K562 (cell line): ENCODE data around the gene TMSB10. TPM values are rescaled to one million over a fixed set of nuclear protein-coding genes. Genes with fewer than 3 reads are reported as not detected.

Source experiments
- CHD4 ChIP-seq: fragments of 200-600 bp; sonication (generic); IDR thresholded peaks from 3 replicates; pipeline ENCODE4 v1.6.1; 2012; ENCODE audit warnings: low read depth, mild to moderate bottlenecking, mixed read lengths, low read length, inconsistent platforms; ENCODE audit not compliant: insufficient read depth, insufficient replicate concordance, poor library complexity, severe bottlenecking
- HCFC1 ChIP-seq: IDR thresholded peaks from 2 replicates; pipeline ENCODE4 v1.6.1; 2012; ENCODE audit warnings: low read depth, low read length, improper control_type of control experiment
- HDAC2 ChIP-seq: fragments of 450-650 bp; IDR thresholded peaks from 2 replicates; pipeline ENCODE4 v1.6.1; 2016; ENCODE audit warnings: mild to moderate bottlenecking
- JUNB ChIP-seq: fragments of 450-650 bp; formaldehyde crosslinking; conservative IDR thresholded peaks from 2 replicates; pipeline ENCODE4 v1.4.0; 2020; ENCODE audit warnings: mild to moderate bottlenecking
- KAT8 ChIP-seq: fragments of 450-650 bp; IDR thresholded peaks from 2 replicates; pipeline ENCODE4 v1.6.1; 2016; ENCODE audit warnings: low read depth, mild to moderate bottlenecking
- MCM2 ChIP-seq: fragments of 450-650 bp; IDR thresholded peaks from 2 replicates; pipeline ENCODE4 v1.6.1; 2017; ENCODE audit warnings: low read depth, mild to moderate bottlenecking
- MTA3 ChIP-seq: fragments of 450-650 bp; formaldehyde crosslinking; IDR thresholded peaks from 2 replicates; pipeline ENCODE4 v1.6.1; 2017; ENCODE audit warnings: mild to moderate bottlenecking, borderline replicate concordance
- ZNF121 ChIP-seq: sonication (generic); formaldehyde crosslinking; conservative IDR thresholded peaks from 2 replicates; pipeline ENCODE4 v1.8.0; 2022; ENCODE audit warnings: missing genetic modification reagents
- ZNF184 ChIP-seq: sonication (generic); formaldehyde crosslinking; IDR thresholded peaks from 2 replicates; pipeline ENCODE4 v1.5.0; 2020; ENCODE audit warnings: missing genetic modification reagents
- ZNF277 ChIP-seq: fragments of 250-450 bp; sonication (Bioruptor Pico); IDR thresholded peaks from 2 replicates; pipeline ENCODE4 v1.8.0; 2022; ENCODE audit warnings: inconsistent platforms, mild to moderate bottlenecking, moderate library complexity, borderline replicate concordance
- polyA plus RNA-seq, 8 experiments: library from polyadenylated mRNA; depleted of rRNA in 4 of 8; stranded (reverse) in 5 of 8; unstranded in 3 of 8; fragments of >200 nt; fragmentation: Nextera tagmentation in 2 of 8; fragmentation: Illumina TruSeq in 1 of 8; extraction: Ambion mirVana in 2 of 8; extraction: Trizol in 1 of 8; gene quantifications; 2 replicates each; pipeline versions ENCODE4 v1.2.1 to v1.2.3, GENCODE V29; 2011 to 2014; ENCODE audit warnings: inconsistent platforms in 1 of 8, missing spikeins in 1 of 8
- total RNA-seq, 7 experiments: library from RNA; depleted of rRNA in 6 of 7; stranded (reverse); fragments of >200 nt in 6 of 7; fragmentation: Illumina TruSeq in 2 of 7; extraction: Trizol in 2 of 7; gene quantifications; 2 replicates each; pipeline versions ENCODE4 v1.2.1 to v1.2.3, GENCODE V29; 2011 to 2021; ENCODE audit warnings: low replicate concordance in 1 of 7
- TF ChIP-seq, protein P1 (sequence below): fragments of 150-350 bp; IDR thresholded peaks from 2 replicates; pipeline ENCODE4 v1.6.1; 2014; ENCODE audit warnings: low read depth, mild to moderate bottlenecking, low read length, borderline replicate concordance
- TF ChIP-seq, protein P2 (sequence below): fragments of 450-650 bp; IDR thresholded peaks from 2 replicates; pipeline ENCODE4 v1.6.1; 2016; ENCODE audit warnings: low read depth

Gene TMSB10
- total and polyA plus RNA-seq, 9 of the 15 experiments (the other 6 are each of a cell fraction or from before 2014, with no cell fraction given), result 382 to 2,226 (median 959) TPM

DNA sequence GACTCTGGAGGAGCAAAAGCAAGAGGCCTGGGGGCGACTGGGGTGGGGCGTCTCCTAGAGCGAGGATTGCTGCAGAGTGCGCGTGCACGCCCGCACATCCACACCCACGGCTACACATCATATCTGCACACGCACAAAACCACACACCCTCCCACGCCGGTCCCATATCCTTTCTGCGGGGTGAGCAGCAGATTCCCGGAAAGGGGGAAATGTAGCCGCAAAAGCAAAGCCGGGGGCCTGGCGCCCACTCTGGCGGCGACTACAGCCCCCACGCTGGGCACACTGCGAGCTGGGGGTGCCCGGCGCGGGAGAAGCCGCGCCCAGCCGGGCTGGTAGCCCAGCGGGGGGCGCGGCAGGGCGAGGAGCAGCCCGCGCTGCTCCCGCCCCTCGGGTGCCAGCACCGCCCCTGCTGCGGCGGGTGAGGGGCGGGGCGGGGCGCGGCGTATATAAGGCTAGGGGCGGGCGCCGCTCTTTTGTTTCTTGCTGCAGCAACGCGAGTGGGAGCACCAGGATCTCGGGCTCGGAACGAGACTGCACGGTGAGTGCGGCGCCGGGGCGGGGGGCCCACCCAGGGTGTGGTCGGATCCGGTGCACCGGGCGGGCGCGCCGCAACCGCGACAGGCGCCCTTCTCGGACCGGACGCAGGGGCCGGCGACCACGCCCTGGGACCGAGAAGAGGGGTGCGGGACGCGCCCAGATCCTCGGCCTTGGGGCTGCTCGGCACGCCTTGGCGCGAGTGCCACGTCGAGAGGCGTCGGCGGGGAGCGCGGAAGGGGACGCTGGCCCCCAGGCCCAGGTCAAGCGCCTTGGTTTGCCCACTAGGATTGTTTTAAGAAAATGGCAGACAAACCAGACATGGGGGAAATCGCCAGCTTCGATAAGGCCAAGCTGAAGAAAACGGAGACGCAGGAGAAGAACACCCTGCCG, at the start of gene TMSB10 (continued):
- TF ChIP-seq, protein P1, sequence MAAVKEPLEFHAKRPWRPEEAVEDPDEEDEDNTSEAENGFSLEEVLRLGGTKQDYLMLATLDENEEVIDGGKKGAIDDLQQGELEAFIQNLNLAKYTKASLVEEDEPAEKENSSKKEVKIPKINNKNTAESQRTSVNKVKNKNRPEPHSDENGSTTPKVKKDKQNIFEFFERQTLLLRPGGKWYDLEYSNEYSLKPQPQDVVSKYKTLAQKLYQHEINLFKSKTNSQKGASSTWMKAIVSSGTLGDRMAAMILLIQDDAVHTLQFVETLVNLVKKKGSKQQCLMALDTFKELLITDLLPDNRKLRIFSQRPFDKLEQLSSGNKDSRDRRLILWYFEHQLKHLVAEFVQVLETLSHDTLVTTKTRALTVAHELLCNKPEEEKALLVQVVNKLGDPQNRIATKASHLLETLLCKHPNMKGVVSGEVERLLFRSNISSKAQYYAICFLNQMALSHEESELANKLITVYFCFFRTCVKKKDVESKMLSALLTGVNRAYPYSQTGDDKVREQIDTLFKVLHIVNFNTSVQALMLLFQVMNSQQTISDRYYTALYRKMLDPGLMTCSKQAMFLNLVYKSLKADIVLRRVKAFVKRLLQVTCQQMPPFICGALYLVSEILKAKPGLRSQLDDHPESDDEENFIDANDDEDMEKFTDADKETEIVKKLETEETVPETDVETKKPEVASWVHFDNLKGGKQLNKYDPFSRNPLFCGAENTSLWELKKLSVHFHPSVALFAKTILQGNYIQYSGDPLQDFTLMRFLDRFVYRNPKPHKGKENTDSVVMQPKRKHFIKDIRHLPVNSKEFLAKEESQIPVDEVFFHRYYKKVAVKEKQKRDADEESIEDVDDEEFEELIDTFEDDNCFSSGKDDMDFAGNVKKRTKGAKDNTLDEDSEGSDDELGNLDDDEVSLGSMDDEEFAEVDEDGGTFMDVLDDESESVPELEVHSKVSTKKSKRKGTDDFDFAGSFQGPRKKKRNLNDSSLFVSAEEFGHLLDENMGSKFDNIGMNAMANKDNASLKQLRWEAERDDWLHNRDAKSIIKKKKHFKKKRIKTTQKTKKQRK, result no peak
- TF ChIP-seq JUNB (CRISPR knock-in tag) (no peak), KAT8 (no peak), ZNF184 (CRISPR knock-in tag) (no peak), MTA3 (peak; percentile 98), HDAC2 (peak; percentile 62; the same call in 1 of the 2 replicates), CHD4 (no peak), MCM2 (no peak), ZNF121 (CRISPR knock-in tag) (no peak), ZNF277 (CRISPR knock-in tag) (no peak), HCFC1 (peak; percentile 20; the same call in 1 of the 2 replicates)
- TF ChIP-seq, protein P2, sequence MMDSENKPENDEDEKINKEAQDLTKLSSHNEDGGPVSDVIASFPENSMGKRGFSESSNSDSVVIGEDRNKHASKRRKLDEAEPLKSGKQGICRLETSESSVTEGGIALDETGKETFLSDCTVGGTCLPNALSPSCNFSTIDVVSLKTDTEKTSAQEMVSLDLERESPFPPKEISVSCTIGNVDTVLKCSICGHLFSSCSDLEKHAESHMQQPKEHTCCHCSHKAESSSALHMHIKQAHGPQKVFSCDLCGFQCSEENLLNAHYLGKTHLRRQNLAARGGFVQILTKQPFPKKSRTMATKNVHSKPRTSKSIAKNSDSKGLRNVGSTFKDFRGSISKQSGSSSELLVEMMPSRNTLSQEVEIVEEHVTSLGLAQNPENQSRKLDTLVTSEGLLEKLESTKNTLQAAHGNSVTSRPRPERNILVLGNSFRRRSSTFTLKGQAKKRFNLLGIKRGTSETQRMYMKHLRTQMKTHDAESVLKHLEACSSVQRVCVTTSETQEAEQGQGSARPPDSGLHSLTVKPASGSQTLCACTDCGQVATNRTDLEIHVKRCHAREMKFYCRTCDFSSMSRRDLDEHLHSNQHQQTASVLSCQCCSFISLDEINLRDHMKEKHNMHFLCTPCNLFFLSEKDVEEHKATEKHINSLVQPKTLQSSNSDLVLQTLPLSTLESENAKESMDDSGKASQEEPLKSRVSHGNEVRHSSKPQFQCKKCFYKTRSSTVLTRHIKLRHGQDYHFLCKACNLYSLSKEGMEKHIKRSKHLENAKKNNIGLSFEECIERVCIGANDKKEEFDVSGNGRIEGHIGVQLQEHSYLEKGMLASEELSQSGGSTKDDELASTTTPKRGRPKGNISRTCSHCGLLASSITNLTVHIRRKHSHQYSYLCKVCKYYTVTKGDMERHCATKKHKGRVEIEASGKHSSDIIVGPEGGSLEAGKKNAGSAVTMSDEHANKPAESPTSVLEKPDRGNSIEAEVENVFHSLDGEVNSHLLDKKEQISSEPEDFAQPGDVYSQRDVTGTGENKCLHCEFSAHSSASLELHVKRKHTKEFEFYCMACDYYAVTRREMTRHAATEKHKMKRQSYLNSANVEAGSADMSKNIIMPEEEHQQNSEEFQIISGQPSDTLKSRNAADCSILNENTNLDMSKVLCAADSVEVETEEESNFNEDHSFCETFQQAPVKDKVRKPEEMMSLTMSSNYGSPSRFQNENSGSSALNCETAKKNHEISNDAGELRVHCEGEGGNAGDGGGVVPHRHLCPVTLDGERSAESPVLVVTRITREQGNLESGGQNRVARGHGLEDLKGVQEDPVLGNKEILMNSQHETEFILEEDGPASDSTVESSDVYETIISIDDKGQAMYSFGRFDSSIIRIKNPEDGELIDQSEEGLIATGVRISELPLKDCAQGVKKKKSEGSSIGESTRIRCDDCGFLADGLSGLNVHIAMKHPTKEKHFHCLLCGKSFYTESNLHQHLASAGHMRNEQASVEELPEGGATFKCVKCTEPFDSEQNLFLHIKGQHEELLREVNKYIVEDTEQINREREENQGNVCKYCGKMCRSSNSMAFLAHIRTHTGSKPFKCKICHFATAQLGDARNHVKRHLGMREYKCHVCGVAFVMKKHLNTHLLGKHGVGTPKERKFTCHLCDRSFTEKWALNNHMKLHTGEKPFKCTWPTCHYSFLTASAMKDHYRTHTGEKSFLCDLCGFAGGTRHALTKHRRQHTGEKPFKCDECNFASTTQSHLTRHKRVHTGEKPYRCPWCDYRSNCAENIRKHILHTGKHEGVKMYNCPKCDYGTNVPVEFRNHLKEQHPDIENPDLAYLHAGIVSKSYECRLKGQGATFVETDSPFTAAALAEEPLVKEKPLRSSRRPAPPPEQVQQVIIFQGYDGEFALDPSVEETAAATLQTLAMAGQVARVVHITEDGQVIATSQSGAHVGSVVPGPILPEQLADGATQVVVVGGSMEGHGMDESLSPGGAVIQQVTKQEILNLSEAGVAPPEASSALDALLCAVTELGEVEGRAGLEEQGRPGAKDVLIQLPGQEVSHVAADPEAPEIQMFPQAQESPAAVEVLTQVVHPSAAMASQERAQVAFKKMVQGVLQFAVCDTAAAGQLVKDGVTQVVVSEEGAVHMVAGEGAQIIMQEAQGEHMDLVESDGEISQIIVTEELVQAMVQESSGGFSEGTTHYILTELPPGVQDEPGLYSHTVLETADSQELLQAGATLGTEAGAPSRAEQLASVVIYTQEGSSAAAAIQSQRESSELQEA, result no peak
